GM10266 (cell line): ENCODE data around the gene ANXA10.
"Not testable (repeated sequence)": the region's sequence is repeated elsewhere in the genome, so short reads cannot be mapped to it uniquely, and the experiment has no call there.

ENCODE experiments used
- DNase-seq: peaks from one replicate; pipeline ENCODE4 v3.0.0; 2012; ENCODE audit errors: extremely low spot score
- CTCF ChIP-seq: IDR thresholded peaks from 2 replicates; pipeline ENCODE4 v1.5.1; 2012; ENCODE audit warnings: mild to moderate bottlenecking, low read depth; ENCODE audit not compliant: control insufficient read depth, insufficient read depth; ENCODE audit errors: missing control alignments

Gene ANXA10

GRCh38 chr4:168126952-168127351, 34.6 kb downstream of the ANXA10 start:
- DNase-seq, result no peak
- no peak for TF ChIP-seq CTCF

- no peak for TF ChIP-seq CTCF
- no peak for DNase-seq
These were observed 36.3 kb downstream of the ANXA10 start for GRCh38 chr4:168128601-168129000.

DNA sequence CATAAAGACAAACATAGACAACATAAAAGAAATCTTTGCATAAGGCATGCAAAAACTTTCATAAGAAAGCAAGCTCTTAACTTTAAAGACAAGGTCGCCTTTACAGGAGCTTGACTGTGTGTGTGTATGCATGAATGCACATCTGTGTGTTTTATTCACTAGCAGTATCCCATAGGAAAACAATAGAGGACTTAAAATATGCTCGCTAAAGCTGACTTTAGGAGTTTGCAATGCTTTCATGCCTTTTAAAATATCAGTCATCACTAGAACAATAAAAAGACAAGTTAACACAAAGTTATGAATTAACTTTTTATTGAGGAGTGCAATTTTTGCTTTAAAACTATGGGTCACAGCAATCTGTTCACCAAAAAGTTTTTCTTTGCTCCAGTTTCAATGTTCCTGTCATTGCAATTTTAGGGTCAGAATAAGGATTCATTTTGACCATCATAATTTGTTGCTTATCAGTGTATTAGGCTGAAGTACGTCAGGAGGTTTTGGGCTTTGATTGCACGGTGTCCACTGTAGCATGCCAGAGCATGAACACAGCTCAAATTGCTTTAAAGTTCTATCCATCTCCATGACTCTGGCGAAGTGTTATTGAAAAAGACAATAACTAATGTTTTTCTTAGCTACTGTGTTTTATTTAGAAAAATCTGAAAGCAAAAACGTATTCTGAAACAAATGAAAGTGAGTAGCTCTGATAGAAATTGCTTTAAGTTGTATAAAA, 36.9 kb downstream of the ANXA10 start:
- no peak for TF ChIP-seq CTCF
- DNase-seq, result no peak

GRCh38 chr4:168129802-168130201, 37.5 kb downstream of the ANXA10 start:
- DNase-seq, result no peak
- TF ChIP-seq CTCF, result no peak

GRCh38 chr4:168131196-168131595, 38.9 kb downstream of the ANXA10 start:
- TF ChIP-seq CTCF, result no peak
- DNase-seq, result no peak

DNA sequence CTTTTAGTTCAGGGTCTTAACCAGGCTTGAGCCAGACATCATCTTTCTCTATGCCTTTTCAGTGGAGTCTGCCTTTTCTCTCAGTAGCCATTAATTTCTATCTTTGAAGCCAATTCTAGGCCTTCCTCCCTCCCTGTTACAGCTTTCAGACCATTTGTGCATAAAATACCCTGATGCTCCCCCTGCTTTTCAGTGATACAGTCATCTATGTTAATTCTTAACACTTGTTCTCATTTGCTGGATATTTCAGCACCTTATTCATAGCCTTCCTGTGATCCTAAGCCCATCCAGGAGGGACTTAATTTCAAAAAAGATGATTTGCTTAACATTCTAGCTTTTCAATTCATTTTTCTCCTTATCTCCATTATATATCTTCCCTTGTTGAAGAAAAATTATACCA, 42.3 kb downstream of the ANXA10 start:
- no peak for DNase-seq
- no peak for TF ChIP-seq CTCF

GRCh38 chr4:168135860-168136259, 43.5 kb downstream of the ANXA10 start:
- DNase-seq, result not testable (repeated sequence)

DNA sequence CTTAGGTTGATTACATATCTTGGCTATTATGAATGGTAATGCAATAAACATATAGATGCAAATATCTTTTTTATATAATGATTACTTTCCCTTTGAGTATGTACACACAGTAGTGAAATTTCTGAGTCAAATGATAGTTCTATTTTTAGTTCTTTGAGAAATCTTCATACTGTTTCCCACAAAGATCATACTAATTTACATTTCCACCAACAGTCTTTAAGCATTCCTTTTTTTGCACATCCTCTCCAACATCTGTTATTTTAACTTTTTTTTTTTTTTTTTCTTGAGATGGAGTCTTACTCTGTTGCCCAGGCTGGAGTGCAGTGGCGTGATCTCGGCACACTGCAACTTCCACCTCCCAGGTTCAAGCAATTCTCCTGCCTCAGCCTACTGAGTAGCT, 45.4 kb downstream of the ANXA10 start:
- DNase-seq, result not testable (repeated sequence)
